Adrenal gland (tissue), 12 donors: ENCODE measurements around the gene ABHD10. TPM values are rescaled to one million over a fixed set of nuclear protein-coding genes. Genes with fewer than 3 reads are reported as not detected.

Source experiments
- DNase-seq, 7 donors: peaks; one replicate each; pipeline ENCODE4 v3.0.0-alpha.2; 2019 to 2020
- H3K27ac ChIP-seq, 5 donors: fragments of 200-600 bp; sonication (generic) in 4 of 5; 1 replicate in 3 of 5; 2 replicates in 2 of 5; pipeline versions ENCODE4 v1.5.1 to v1.8.0; 2016 to 2020; ENCODE audit warnings: mild to moderate bottlenecking in 1 of 5
- H3K27me3 ChIP-seq: fragments of 200-600 bp; 2 replicates; pipeline ENCODE4 v1.8.0; 2021
- H3K36me3 ChIP-seq, 2 donors: fragments of 200-600 bp; replicated peaks in 1 of 2; 1 replicate in 1 of 2; 2 replicates in 1 of 2; pipeline versions ENCODE4 v1.5.1 to v1.8.0; 2018 to 2022
- H3K4me1 ChIP-seq, 2 donors: fragments of 200-600 bp; replicated peaks in 1 of 2; 1 replicate in 1 of 2; 2 replicates in 1 of 2; pipeline versions ENCODE4 v1.5.1 to v1.8.0; 2018 to 2021
- H3K4me3 ChIP-seq, 4 donors: fragments of 200-600 bp; sonication (generic) in 3 of 4; one replicate each; pipeline ENCODE4 v1.5.1; 2016 to 2018
- H3K9me3 ChIP-seq, 3 donors: fragments of 200-600 bp; sonication (generic) in 1 of 3; replicated peaks in 1 of 3; 1 replicate in 2 of 3; 2 replicates in 1 of 3; pipeline versions ENCODE4 v1.5.1 to v1.8.0; 2016 to 2021
- POLR2A ChIP-seq, 2 donors: fragments of 450-650 bp; IDR thresholded peaks; one replicate each; pipeline ENCODE4 v1.6.1; 2017; ENCODE audit warnings: antibody characterized with exemption in 2 of 2, mild to moderate bottlenecking in 2 of 2, moderate library complexity in 1 of 2
- WGBS, 4 donors: extraction: QIAGEN DNeasy Blood & Tissue Kit in 2 of 4; methylation state at CpG; one replicate each; pipeline versions ENCODE4 v1.1.5 to v1.1.7; 2013 to 2017; 5-methylcytosine and 5-hydroxymethylcytosine counted together
- intact Hi-C, 2 donors: fragments of 100-400 bp; cut with DNase I; formaldehyde crosslinking; loops; one replicate each; pipeline versions ENCODE4 v1.14.1 to v1.15.0; 2022 to 2023
- polyA plus RNA-seq, 3 donors: library from polyadenylated mRNA; stranded (reverse); fragments of 200-250 nt in 2 of 3; fragments of 350-450 nt in 1 of 3; fragmentation: Illumina TruSeq in 1 of 3; extraction: RNeasy Lipid Tissue Mini Kit (QIAGEN cat#74804) in 1 of 3; gene quantifications; one replicate each; pipeline ENCODE4 v1.2.3, GENCODE V29; 2013 to 2014
- total RNA-seq, 9 donors: library from RNA; depleted of rRNA in 4 of 9; stranded (reverse); fragments of >200 nt in 4 of 9; fragments of 120-200 nt in 1 of 9; fragmentation: NEBNext Ultra II Directional in 1 of 9; extraction: Animal tissue kit (Norgen Biotek cat#: 25700) in 1 of 9; gene quantifications; one replicate each; pipeline versions ENCODE4 v1.1.0 to v1.2.4, GENCODE V29; 2013 to 2023
- TF ChIP-seq, protein P1 (sequence below), 6 experiments: fragments of 450-650 bp in 4 of 6; fragments of 200-600 bp in 2 of 6; sonication (generic) in 1 of 6; IDR thresholded peaks; 1 replicate in 5 of 6; 2 replicates in 1 of 6; pipeline versions ENCODE4 v1.5.1 to v1.8.0; 2016 to 2021; ENCODE audit warnings: antibody characterized with exemption in 6 of 6, mild to moderate bottlenecking in 2 of 6, moderate library complexity in 1 of 6
- donor health status: healthy with polysubstance abuse.
- donor health status: Bipolar disorder and iron deficiency.
- donor health status: DM: yes; HTN: yes; CAD: no.
- donor health status: DM: no; HTN: no; CAD: no.
- donor health status: DM: no; HTN: no; CAD: no.
- donor health status: DM: yes; HTN: yes; CAD: no.

Gene ABHD10
- total and polyA plus RNA-seq, 12 donors: 27.6 to 81.8 (median 44.1) TPM

DNA sequence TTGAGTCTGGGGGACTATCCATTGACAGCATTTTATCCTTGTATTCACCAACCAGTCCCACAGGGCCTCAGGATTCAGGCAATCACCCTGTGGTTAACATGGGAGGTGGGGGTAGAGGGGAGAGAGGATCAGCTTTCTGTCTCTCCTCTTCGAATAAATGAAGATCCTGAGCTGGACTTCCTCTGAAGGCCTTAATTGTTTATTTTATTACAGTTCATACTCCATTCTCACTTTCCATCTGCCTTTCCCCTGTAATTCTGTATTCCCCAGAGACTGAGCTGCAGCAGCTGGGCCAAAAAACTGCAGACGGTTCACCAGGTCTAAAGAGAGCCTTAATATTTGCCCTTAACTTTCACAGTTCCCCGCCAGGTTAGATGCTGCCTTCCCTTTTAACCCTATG, 31.8 kb downstream of the ABHD10 start:
- no peak for TF ChIP-seq POLR2A (IDR thresholded peaks at IDR 0.05)
- TF ChIP-seq, protein P1, sequence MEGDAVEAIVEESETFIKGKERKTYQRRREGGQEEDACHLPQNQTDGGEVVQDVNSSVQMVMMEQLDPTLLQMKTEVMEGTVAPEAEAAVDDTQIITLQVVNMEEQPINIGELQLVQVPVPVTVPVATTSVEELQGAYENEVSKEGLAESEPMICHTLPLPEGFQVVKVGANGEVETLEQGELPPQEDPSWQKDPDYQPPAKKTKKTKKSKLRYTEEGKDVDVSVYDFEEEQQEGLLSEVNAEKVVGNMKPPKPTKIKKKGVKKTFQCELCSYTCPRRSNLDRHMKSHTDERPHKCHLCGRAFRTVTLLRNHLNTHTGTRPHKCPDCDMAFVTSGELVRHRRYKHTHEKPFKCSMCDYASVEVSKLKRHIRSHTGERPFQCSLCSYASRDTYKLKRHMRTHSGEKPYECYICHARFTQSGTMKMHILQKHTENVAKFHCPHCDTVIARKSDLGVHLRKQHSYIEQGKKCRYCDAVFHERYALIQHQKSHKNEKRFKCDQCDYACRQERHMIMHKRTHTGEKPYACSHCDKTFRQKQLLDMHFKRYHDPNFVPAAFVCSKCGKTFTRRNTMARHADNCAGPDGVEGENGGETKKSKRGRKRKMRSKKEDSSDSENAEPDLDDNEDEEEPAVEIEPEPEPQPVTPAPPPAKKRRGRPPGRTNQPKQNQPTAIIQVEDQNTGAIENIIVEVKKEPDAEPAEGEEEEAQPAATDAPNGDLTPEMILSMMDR (IDR thresholded peaks at IDR 0.05): no peak
- H3K9me3 ChIP-seq: no peaks in the 10 kb centered on the region
- peaks cover 0 to 19% of the 10 kb centered on the region in 2 donors for H3K4me1 ChIP-seq
- intact Hi-C loops: no loop called here
- WGBS, 4 donors: 70 to 79% (median 78%) methylated on average over 3 of the region's 3 CpGs
- H3K27ac ChIP-seq: no peak overlapping the region
- H3K27me3 ChIP-seq: no peaks in the 10 kb centered on the region
- no peak overlapping the region for H3K4me3 ChIP-seq
- DNase-seq: peak in 1 of 7 donors; percentile 29
- no peaks in the 10 kb centered on the region for H3K36me3 ChIP-seq

- intact Hi-C loops: no loop called here
- no peaks in the 10 kb centered on the region for H3K9me3 ChIP-seq
- H3K27me3 ChIP-seq: no peaks in the 10 kb centered on the region
- no peak overlapping the region for H3K4me3 ChIP-seq
- peaks cover 4 to 27% of the 10 kb centered on the region in 2 donors for H3K4me1 ChIP-seq
- 57 to 93% (median 83%) methylated on average over 3 to 6 of the region's 6 CpGs for WGBS, 4 donors
- H3K36me3 ChIP-seq: no peaks in the 10 kb centered on the region
- no peak for TF ChIP-seq POLR2A (IDR thresholded peaks at IDR 0.05)
- TF ChIP-seq, protein P1 (IDR thresholded peaks at IDR 0.05): no peak
- no peak for DNase-seq
- no peak overlapping the region for H3K27ac ChIP-seq
These were observed 32.6 kb downstream of the ABHD10 start for GRCh38 chr3:112011376-112011940.

GRCh38 chr3:112012205-112012992, 33.6 kb downstream of the ABHD10 start:
- intact Hi-C loops: no loop called here
- TF ChIP-seq, protein P1 (IDR thresholded peaks at IDR 0.05): no peak
- no peak for TF ChIP-seq POLR2A (IDR thresholded peaks at IDR 0.05)
- H3K27ac ChIP-seq: peak overlapping the region in 1 of 5 donors; percentile 61

DNA sequence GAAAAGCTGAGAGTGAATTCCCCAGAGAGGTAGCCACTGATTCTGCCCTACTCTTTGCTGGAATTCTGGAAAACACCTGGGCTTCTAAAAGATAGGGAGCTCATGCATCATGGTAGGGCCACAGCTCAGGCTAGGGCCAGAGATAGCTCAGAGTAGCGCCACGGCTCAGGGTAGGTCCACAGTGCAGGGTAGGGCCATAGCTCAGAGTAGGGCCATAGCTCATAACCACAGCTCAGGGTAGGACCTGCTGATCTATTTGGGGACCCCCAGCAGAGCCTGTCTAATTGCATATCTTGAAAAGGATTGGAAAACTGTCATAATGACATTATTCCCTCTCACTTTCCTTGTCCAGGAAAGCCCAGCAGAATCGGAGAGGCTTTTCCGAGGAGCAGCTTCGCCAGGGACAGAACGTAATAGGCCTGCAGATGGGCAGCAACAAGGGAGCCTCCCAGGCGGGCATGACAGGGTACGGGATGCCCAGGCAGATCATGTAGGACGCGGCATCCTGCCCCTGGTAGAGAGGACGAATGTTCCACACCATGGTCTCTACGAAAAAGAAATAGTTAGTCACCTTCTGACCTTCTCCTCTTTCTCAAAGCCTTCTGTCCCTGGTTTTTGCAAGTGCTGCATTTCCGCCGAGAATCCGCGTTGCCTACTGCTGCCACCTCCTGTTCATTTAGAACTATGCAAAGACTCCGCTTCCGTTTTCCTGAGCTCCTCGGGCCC, 34.4 kb downstream of the ABHD10 start:
- intact Hi-C loops: no loop called here
- Histone ChIP-seq H3K27ac (peak overlapping the region in 2 of 5 donors; percentile 57 to 61), H3K4me3 (no peak overlapping the region)

More at GRCh38 chr3:112012205-112012992, 33.6 kb downstream of the ABHD10 start:
- H3K4me1 ChIP-seq: peaks cover 4 to 27% of the 10 kb centered on the region in 2 donors
- H3K4me3 ChIP-seq: no peak overlapping the region
- no peak for DNase-seq
- no peaks in the 10 kb centered on the region for H3K9me3 ChIP-seq
- H3K36me3 ChIP-seq: no peaks in the 10 kb centered on the region
- 44 to 58% (median 54%) methylated on average over 6 of the region's 6 CpGs for WGBS, 4 donors
- H3K27me3 ChIP-seq: no peaks in the 10 kb centered on the region

More for the DNA sequence above, 34.4 kb downstream of the ABHD10 start:
- no peak for TF ChIP-seq POLR2A (IDR thresholded peaks at IDR 0.05)
- TF ChIP-seq, protein P1 (IDR thresholded peaks at IDR 0.05): peak; percentile 56 to 81 (median 72)
- Histone ChIP-seq H3K36me3 (no peaks in the 10 kb centered on the region), H3K4me1 (peaks cover 4 to 27% of the 10 kb centered on the region in 2 donors), H3K27me3 (no peaks in the 10 kb centered on the region), H3K9me3 (no peaks in the 10 kb centered on the region)
- WGBS, 4 donors: 29 to 44% (median 31%) methylated on average over 19 of the region's 19 CpGs
- peak; percentile 58 to 89 (median 80) for DNase-seq
